ENCODE data around the gene GHRHR.

GHRHR gene

GRCh38 chr7:30983042-30983913, 19.5 kb downstream of the GHRHR start:
- Histone ChIP-seq H3K27ac (no peak overlapping the region), H3K4me2 (peak overlapping the region; percentile 11; the same call in 1 of the 2 replicates), H4K20me1 (ENCODE audit: insufficient read depth) (no peaks in the 10 kb centered on the region), H3K27me3 (ENCODE audit: insufficient read depth, low read depth) (no peaks in the 10 kb centered on the region), H2AFZ (ENCODE audit: low read depth) (peak overlapping the region; percentile 33; the same call in 1 of the 2 replicates), H3K4me3 (IDR thresholded peaks at IDR 0.05; ENCODE audit: insufficient read depth, low read depth, low read length) (no peak overlapping the region), H3K79me2 (ENCODE audit: insufficient read depth, low read depth) (no peaks in the 10 kb centered on the region), H3K4me1 (ENCODE audit: low read depth, poor library complexity, severe bottlenecking) (no peaks in the 10 kb centered on the region), H3K36me3 (ENCODE audit: insufficient read depth) (no peaks in the 10 kb centered on the region), H3K9ac (no peak overlapping the region)
- TF ChIP-seq, protein P1, sequence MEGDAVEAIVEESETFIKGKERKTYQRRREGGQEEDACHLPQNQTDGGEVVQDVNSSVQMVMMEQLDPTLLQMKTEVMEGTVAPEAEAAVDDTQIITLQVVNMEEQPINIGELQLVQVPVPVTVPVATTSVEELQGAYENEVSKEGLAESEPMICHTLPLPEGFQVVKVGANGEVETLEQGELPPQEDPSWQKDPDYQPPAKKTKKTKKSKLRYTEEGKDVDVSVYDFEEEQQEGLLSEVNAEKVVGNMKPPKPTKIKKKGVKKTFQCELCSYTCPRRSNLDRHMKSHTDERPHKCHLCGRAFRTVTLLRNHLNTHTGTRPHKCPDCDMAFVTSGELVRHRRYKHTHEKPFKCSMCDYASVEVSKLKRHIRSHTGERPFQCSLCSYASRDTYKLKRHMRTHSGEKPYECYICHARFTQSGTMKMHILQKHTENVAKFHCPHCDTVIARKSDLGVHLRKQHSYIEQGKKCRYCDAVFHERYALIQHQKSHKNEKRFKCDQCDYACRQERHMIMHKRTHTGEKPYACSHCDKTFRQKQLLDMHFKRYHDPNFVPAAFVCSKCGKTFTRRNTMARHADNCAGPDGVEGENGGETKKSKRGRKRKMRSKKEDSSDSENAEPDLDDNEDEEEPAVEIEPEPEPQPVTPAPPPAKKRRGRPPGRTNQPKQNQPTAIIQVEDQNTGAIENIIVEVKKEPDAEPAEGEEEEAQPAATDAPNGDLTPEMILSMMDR (conservative IDR thresholded peaks at IDR 0.05; ENCODE audit: low read depth, low read length), result peak; percentile 94

GRCh38 chr7:30983914-30984247, 20.1 kb downstream of the GHRHR start:
- H3K4me3 ChIP-seq (IDR thresholded peaks at IDR 0.05; ENCODE audit: insufficient read depth, low read depth, low read length), result no peak overlapping the region

GRCh38 chr7:30984359-30985107, 20.8 kb downstream of the GHRHR start:
- Histone ChIP-seq H3K9ac (no peak overlapping the region), H4K20me1 (ENCODE audit: insufficient read depth) (no peaks in the 10 kb centered on the region), H3K36me3 (ENCODE audit: insufficient read depth) (no peaks in the 10 kb centered on the region), H3K27ac (no peak overlapping the region), H3K27me3 (ENCODE audit: insufficient read depth, low read depth) (no peaks in the 10 kb centered on the region), H3K79me2 (ENCODE audit: insufficient read depth, low read depth) (no peaks in the 10 kb centered on the region), H3K4me3 (IDR thresholded peaks at IDR 0.05; ENCODE audit: insufficient read depth, low read depth, low read length) (no peak overlapping the region), H2AFZ (ENCODE audit: low read depth) (peak overlapping the region; percentile 33; the same call in 1 of the 2 replicates), H3K4me1 (ENCODE audit: low read depth, poor library complexity, severe bottlenecking) (no peaks in the 10 kb centered on the region), H3K4me2 (no peak overlapping the region)
- TF ChIP-seq, protein P1 (conservative IDR thresholded peaks at IDR 0.05; ENCODE audit: low read depth, low read length), result no peak

More at GRCh38 chr7:30983914-30984247, 20.1 kb downstream of the GHRHR start:
- Histone ChIP-seq H2AFZ (ENCODE audit: low read depth) (peak overlapping the region; percentile 33; the same call in 1 of the 2 replicates), H3K4me2 (peak overlapping the region; percentile 11; the same call in 1 of the 2 replicates), H3K79me2 (ENCODE audit: insufficient read depth, low read depth) (no peaks in the 10 kb centered on the region), H3K9ac (no peak overlapping the region), H3K4me1 (ENCODE audit: low read depth, poor library complexity, severe bottlenecking) (no peaks in the 10 kb centered on the region), H3K27ac (no peak overlapping the region), H3K36me3 (ENCODE audit: insufficient read depth) (no peaks in the 10 kb centered on the region), H3K27me3 (ENCODE audit: insufficient read depth, low read depth) (no peaks in the 10 kb centered on the region), H4K20me1 (ENCODE audit: insufficient read depth) (no peaks in the 10 kb centered on the region)
- TF ChIP-seq, protein P1 (conservative IDR thresholded peaks at IDR 0.05; ENCODE audit: low read depth, low read length), result peak; percentile 31; the same call in 1 of the 2 replicates

DNA sequence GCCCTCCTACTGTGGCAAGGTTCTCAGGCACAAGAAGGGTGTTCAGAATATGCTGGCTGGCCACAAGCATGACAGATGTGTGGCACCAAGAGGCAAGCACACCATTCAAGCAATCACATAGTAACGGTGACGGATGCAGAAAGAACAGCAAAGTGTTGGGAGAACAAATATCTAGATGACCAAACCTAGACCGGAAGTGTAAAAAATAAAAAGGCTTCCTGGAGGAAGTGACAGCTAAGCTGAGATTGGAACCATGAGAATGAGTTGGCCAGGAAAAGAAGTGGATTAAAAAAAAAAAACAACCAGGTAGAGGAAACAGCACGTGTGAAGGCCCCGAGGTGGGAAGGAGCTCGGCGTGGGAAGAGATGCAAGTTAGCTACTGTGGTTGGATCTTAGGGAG, 22.0 kb downstream of the GHRHR start:
- H4K20me1 ChIP-seq (ENCODE audit: insufficient read depth), result no peaks in the 10 kb centered on the region
- H3K79me2 ChIP-seq (ENCODE audit: insufficient read depth, low read depth), result no peaks in the 10 kb centered on the region
- H3K4me1 ChIP-seq (ENCODE audit: low read depth, poor library complexity, severe bottlenecking), result no peaks in the 10 kb centered on the region
- no peaks in the 10 kb centered on the region for H3K36me3 ChIP-seq (ENCODE audit: insufficient read depth)
- H3K27me3 ChIP-seq (ENCODE audit: insufficient read depth, low read depth), result no peaks in the 10 kb centered on the region
- H3K27ac ChIP-seq, result no peak overlapping the region
- TF ChIP-seq, protein P1 (conservative IDR thresholded peaks at IDR 0.05; ENCODE audit: low read depth, low read length), result no peak
- H2AFZ ChIP-seq (ENCODE audit: low read depth), result no peak overlapping the region
- no peak overlapping the region for H3K4me2 ChIP-seq
- H3K4me3 ChIP-seq (IDR thresholded peaks at IDR 0.05; ENCODE audit: insufficient read depth, low read depth, low read length), result no peak overlapping the region
- H3K9ac ChIP-seq, result no peak overlapping the region

Data from KMS-11 (cell line).